GM18520 (cell line): ENCODE results near the gene SRGAP2B.
"Not testable (repeated sequence)": the region's sequence is repeated elsewhere in the genome, so short reads cannot be mapped to it uniquely, and the experiment has no call there.

Experiments used
- ATAC-seq: cut with Tn5 transposase; IDR thresholded peaks from one replicate; pipeline ENCODE4 v1.9.1; 2021; ENCODE audit not compliant: unreplicated experiment

The SRGAP2B gene

GRCh38 chr1:145095284-145096057 lies at the start of gene SRGAP2B, which contains the start of gene FAM72D:
SRGAP2B (minus strand) TSS chr1:145095328; CDS start chr1:145092901, 2,427 bp downstream.
FAM72D (plus strand) TSS chr1:145095974; CDS start chr1:145096848, 874 bp downstream.
- peak; percentile 84 for ATAC-seq

- not testable (repeated sequence) for ATAC-seq
Observed at GRCh38 chr1:145144264-145144913, 49.3 kb upstream of the SRGAP2B start.

- not testable (repeated sequence) for ATAC-seq
Observed at GRCh38 chr1:145140549-145140948, 45.4 kb upstream of the SRGAP2B start.

- not testable (repeated sequence) for ATAC-seq
Observed at GRCh38 chr1:145134476-145134875, 39.3 kb upstream of the SRGAP2B start.

GRCh38 chr1:145128697-145129469 lies 33.8 kb upstream of the SRGAP2B start:
- not testable (repeated sequence) for ATAC-seq

- ATAC-seq = not testable (repeated sequence)
Observed at GRCh38 chr1:145127144-145127543, 32.0 kb upstream of the SRGAP2B start.

- ATAC-seq = not testable (repeated sequence)
Observed at GRCh38 chr1:145125112-145125511, 30.0 kb upstream of the SRGAP2B start.

GRCh38 chr1:145123992-145124641 lies 29.0 kb upstream of the SRGAP2B start:
- not testable (repeated sequence) for ATAC-seq

GRCh38 chr1:145123062-145123395 lies 27.9 kb upstream of the SRGAP2B start:
- not testable (repeated sequence) for ATAC-seq

- ATAC-seq = not testable (repeated sequence)
Observed at GRCh38 chr1:145122344-145123061, 27.4 kb upstream of the SRGAP2B start.

GRCh38 chr1:145119842-145120241 lies 24.7 kb upstream of the SRGAP2B start:
- not testable (repeated sequence) for ATAC-seq

- not testable (repeated sequence) for ATAC-seq
Observed at GRCh38 chr1:145115587-145116493, 20.7 kb upstream of the SRGAP2B start.

GRCh38 chr1:145114560-145115057 lies 19.5 kb upstream of the SRGAP2B start:
- ATAC-seq = not testable (repeated sequence)

- not testable (repeated sequence) for ATAC-seq
Observed at GRCh38 chr1:145112703-145113102, 17.6 kb upstream of the SRGAP2B start.

- ATAC-seq = not testable (repeated sequence)
Observed at GRCh38 chr1:145111674-145112073, 16.5 kb upstream of the SRGAP2B start.

- ATAC-seq = not testable (repeated sequence)
Observed at GRCh38 chr1:145103294-145103693, 8.2 kb upstream of the SRGAP2B start.

GRCh38 chr1:145101725-145102124 lies 6.6 kb upstream of the SRGAP2B start:
- not testable (repeated sequence) for ATAC-seq

- peak; percentile 0 for ATAC-seq
Observed at GRCh38 chr1:145094655-145095211, 395 bp downstream of the SRGAP2B start.
